ENCODE results near the gene UNC119B.

DNA sequence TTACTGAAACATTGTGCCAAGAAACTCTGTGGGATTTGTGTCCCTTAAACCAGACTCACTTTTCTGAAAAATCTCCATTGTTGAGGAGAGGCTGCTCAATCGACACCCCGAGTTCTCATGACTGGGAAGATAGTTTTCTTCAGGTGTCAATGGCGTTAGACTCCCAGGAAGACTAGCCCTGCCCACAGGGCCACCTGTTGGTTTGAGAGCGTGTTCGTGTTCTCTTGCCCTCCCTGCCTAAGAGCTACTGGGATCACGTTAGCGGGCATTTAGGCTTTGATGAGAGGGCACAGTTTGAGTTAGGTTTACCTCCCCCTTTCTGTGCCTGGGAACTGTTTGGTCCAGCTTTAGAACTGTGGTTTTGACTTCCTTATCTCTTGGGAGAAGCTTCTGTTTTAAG is 10.7 kb upstream of the UNC119B start:
- TF ChIP-seq, protein P1, sequence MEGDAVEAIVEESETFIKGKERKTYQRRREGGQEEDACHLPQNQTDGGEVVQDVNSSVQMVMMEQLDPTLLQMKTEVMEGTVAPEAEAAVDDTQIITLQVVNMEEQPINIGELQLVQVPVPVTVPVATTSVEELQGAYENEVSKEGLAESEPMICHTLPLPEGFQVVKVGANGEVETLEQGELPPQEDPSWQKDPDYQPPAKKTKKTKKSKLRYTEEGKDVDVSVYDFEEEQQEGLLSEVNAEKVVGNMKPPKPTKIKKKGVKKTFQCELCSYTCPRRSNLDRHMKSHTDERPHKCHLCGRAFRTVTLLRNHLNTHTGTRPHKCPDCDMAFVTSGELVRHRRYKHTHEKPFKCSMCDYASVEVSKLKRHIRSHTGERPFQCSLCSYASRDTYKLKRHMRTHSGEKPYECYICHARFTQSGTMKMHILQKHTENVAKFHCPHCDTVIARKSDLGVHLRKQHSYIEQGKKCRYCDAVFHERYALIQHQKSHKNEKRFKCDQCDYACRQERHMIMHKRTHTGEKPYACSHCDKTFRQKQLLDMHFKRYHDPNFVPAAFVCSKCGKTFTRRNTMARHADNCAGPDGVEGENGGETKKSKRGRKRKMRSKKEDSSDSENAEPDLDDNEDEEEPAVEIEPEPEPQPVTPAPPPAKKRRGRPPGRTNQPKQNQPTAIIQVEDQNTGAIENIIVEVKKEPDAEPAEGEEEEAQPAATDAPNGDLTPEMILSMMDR (IDR thresholded peaks at IDR 0.05) = no peak
- no peak for TF ChIP-seq POLR2AphosphoS5 (IDR thresholded peaks at IDR 0.05)
